GM20000 (cell line): ENCODE data around the gene IDH3G.

Experiments used
- DNase-seq: peaks from one replicate; pipeline ENCODE4 v3.0.0; 2012; ENCODE audit warnings: low spot score
- TF ChIP-seq, protein P1 (sequence below): IDR thresholded peaks from 2 replicates; pipeline ENCODE4 v1.5.1; 2012; ENCODE audit warnings: mild to moderate bottlenecking, control low read depth; ENCODE audit errors: extremely low read depth, missing control alignments

Gene IDH3G

DNA sequence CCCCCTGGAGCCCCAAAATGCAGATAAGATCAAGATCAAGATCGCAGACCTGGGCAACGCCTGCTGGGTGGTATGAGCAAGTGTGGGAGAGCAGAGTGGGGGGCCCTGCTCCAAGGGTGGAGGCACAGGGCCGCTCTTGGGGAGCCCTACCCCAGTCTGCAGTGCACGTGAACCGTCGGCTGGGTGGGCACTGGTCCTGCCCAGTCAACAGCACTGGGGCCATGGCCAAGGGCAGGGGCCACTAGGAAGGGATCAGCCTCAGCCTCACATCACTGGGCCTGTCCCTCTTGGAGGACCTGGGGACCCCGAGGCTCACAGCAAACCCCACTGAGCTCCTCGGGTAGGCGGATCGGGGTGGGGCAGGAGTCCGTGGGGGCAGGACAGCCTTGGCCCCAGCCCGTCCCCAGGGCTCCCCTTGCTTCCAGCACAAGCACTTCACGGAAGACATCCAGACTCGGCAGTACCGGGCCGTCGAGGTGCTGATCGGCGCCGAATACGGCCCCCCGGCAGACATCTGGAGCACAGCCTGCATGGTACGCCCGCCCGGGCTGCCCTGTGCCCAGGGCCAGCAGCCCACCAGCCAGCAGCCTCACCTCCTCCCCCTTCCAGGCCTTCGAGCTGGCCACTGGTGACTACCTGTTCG, 9.7 kb downstream of the IDH3G start:
- no peak for DNase-seq
- TF ChIP-seq, protein P1, sequence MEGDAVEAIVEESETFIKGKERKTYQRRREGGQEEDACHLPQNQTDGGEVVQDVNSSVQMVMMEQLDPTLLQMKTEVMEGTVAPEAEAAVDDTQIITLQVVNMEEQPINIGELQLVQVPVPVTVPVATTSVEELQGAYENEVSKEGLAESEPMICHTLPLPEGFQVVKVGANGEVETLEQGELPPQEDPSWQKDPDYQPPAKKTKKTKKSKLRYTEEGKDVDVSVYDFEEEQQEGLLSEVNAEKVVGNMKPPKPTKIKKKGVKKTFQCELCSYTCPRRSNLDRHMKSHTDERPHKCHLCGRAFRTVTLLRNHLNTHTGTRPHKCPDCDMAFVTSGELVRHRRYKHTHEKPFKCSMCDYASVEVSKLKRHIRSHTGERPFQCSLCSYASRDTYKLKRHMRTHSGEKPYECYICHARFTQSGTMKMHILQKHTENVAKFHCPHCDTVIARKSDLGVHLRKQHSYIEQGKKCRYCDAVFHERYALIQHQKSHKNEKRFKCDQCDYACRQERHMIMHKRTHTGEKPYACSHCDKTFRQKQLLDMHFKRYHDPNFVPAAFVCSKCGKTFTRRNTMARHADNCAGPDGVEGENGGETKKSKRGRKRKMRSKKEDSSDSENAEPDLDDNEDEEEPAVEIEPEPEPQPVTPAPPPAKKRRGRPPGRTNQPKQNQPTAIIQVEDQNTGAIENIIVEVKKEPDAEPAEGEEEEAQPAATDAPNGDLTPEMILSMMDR: no peak

DNA sequence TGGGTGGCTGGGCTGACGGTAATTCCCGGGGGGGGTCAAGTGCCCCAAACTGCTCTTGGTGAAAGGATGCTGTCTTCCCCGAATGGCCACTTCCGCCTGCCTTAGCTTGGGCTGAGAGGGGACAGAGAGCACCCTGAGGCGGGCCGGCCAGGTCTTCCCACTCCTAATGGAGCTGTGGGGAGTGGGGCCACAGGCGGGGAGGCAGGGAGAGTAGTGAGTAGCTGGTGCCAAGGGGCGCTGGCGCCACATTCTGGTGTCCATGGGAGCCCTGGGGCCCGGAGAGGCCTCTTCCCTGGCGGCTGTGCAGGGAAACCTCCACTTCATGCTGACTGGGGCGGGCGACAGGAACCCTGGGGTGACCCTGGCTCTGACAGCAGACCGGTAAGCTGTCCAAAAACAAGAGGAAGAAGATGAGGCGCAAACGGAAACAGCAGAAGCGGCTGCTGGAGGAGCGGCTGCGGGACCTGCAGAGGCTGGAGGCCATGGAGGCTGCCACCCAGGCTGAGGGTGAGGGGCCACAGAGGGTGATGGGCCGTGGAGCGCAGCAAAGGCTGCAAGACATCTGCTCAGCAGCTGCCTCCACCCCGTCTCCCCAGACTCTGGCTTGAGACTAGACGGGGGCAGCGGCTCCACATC, 10.7 kb downstream of the IDH3G start:
- TF ChIP-seq, protein P1: no peak
- DNase-seq: no peak

DNA sequence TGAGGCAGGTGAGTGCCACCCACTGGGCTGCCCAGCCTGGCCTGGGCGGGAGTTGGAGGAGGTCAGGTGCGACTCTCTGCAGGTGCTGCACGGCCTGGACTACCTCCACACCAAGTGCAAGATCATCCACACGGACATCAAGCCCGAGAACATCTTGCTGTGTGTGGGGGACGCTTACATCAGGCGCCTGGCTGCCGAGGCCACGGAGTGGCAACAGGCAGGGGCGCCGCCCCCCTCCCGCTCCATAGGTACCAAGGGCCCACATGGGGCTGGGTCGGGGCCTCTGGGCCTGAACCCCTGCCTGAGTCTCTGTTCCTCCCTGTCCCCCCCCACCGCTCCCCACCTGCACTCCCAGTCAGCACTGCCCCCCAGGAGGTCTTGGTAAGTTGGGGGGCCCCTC, 11.3 kb downstream of the IDH3G start:
- no peak for DNase-seq
- TF ChIP-seq, protein P1: no peak

DNA sequence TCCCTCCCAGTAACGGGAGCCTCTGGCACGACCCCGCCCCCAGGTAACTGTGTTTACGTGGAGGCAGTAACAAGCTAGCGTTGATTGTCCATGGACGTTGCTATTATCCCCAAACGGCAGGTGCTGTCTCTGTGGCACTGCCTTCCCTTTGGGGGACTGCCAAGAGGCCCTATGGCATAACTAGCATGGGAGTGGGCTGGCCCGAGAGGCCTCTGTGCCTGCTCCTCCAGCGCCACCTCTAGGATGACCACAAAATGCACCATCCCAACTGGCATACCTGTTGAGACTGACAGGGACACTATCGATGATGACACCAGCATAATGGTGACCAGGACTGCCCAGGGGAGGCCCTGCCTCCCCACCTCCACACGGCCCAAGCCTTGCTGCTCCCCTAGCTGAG, 11.9 kb downstream of the IDH3G start:
- DNase-seq: no peak
- TF ChIP-seq, protein P1: no peak

DNA sequence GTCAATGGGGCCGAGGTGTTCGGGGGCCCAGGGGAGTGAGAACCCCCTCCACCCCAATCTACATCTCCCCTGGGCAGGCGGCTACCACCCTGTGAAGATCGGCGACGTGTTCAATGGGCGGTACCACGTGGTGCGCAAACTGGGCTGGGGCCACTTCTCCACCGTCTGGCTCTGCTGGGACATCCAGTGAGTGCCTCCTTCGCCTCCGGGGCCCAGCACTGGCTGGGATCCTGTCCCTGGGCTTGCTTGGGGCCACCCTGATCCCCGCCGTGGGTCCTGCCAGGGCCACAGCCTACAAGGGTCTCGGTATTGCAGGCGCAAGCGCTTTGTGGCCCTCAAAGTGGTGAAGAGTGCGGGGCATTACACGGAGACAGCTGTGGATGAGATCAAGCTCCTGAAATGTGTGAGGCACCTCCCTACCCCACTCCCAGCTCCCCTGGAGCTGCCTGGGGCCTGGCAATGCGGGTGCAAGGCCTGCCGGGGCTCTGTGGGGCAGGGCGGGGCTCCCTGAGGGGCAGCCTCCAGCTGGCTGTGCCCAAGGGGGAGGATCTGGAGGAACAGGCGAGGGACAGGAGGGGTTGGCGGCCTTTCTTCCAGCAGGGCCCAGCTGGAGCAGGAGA, 12.6 kb downstream of the IDH3G start:
- DNase-seq: no peak
- TF ChIP-seq, protein P1: no peak

DNA sequence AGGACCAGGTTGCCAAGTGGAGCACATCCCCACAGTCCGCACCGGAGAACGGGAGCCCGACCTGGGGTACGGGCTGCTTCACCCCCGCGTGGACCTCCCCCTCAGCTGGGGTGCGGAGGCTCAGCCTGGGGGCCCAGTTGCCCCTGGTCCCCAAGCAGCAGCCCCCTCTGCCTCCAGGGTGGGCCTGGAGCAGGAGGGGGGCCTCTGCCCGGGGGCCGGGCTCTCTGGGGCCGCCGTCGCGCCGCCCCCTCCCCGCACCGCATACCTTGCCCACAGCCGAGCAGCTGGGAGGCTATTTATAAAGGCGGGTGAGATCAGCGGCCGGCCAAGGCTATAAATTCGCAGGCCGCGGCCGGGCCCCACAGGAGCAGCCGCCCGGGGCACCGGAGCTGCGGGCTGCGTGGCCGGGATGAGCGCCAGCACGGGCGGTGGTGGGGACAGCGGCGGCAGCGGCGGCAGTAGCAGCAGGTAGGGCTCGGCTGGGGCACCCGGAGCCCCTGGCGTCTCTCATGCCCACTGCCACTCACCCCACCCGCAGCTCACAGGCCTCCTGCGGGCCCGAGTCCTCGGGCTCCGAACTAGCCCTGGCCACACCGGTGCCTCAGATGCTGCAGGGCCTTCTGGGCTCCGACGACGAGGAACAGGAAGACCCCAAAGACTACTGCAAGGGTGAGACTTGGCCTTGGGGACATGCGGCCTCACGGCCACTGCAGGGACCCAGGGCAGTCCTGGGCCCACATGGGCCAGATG, 13.3 kb downstream of the IDH3G start, which contains the start of gene SRPK3:
SRPK3 (plus strand) TSS at position 364 of the 750 bp plus-strand sequence; CDS start at position 410, 46 bp downstream.
- TF ChIP-seq, protein P1: no peak
- no peak for DNase-seq
